T-helper 2 cell treated with Interferon-gamma antibody and Interleukin-4, amounts not matched to agents 100 ng/mL and 5 ng/mL, for 36 hours (primary cell): ENCODE measurements around the gene SLC2A9. TPM values are rescaled to one million over a fixed set of nuclear protein-coding genes. Genes with fewer than 3 reads are reported as not detected.

Experiments used
- intact Hi-C: fragments of 100-400 bp; cut with micrococcal nuclease; formaldehyde crosslinking; loops from one replicate; pipeline ENCODE4 v1.15.1; 2023
- total RNA-seq: library from RNA; stranded (reverse); gene quantifications from 2 replicates; pipeline ENCODE4 v1.2.3, GENCODE V29; 2022

SLC2A9 gene
- total RNA-seq, 1 donor from 2014 or later: 3.2 TPM

DNA sequence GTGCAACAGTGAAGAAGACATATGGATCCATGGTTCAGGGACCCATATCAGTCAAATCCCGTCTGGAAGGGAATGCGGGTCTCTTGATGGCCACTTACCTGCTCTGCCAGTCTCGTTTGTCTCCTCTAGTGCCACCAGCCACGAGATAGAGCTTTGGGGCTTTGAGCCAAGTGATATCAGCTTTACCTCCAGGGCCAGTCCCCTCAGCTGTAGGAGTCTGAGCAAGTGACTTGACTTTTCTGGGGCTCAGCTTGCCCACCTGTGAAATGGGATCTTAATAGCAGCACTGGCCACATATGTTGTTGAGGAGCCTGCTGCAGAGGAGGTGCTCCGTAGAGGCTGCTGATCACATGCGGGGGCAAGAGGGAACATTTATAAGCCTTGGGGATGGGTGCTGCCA is 1.2 kb downstream of the SLC2A9 start:
- intact Hi-C loops: no loop called here

DNA sequence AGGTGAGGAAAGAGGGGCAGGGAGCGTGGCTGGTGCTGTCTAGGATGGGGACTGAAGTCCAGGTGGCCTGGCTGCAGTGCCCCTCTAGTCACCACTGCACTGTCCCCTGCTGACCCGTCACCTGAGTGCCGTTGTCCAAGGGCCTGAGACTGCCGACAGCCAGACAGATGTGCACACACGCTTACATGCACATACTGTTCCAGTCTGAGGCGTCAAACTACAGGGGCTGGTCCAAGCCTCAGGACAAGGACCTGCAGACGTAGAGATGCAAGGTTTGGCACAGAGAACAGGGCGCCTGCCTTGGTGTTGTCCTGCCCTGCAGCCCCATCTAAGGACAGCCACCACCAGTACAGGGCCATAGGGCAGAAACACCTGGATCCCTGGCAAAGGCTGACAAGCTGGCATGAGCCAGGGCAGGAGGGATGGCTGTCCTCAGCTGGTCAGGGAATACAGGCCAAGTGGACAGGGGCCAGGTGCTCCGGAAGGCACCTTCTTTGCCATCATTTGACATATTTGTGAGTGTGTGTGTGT is 1.7 kb downstream of the SLC2A9 start:
- intact Hi-C loops: loop anchor here (1.0 to 10.0 kb wide), 7 partner anchors 98 to 515 kb away; no protein-coding TSS in a partner anchor

DNA sequence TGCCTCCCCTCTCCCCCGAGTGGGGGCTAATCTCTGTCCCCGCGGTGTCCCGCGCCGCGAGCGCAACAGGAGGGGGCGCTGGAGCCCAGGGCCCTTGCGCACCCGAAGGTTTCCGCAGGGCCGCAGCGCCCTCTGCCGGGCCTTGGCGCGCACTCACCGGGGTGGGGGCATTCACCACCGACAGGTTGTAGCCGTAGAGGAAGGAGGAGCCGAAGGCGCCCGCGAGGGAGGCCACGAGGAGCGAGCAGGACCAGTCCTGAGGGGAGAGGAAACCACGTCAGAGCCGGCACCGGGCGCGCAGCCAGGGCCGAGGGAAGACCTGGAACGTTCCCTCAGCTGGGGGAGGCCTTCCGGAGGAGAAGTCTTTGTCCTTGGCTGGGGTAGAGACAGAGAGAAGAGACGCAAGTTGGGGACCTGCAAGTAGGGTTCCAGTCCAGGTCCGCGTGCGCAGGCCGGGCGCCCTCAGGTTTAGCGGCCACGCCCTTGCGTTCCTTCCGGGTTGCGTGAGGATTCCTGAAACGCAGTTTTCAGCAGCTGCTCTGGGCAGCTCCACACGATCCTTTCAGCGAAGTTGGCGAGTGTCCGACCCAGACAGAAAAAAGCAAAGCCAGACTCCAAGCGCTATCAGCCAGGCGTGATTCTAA is 2.4 kb downstream of the SLC2A9 start:
- intact Hi-C loops: loop anchor here (1.0 to 10.0 kb wide), 7 partner anchors 98 to 516 kb away; no protein-coding TSS in a partner anchor

DNA sequence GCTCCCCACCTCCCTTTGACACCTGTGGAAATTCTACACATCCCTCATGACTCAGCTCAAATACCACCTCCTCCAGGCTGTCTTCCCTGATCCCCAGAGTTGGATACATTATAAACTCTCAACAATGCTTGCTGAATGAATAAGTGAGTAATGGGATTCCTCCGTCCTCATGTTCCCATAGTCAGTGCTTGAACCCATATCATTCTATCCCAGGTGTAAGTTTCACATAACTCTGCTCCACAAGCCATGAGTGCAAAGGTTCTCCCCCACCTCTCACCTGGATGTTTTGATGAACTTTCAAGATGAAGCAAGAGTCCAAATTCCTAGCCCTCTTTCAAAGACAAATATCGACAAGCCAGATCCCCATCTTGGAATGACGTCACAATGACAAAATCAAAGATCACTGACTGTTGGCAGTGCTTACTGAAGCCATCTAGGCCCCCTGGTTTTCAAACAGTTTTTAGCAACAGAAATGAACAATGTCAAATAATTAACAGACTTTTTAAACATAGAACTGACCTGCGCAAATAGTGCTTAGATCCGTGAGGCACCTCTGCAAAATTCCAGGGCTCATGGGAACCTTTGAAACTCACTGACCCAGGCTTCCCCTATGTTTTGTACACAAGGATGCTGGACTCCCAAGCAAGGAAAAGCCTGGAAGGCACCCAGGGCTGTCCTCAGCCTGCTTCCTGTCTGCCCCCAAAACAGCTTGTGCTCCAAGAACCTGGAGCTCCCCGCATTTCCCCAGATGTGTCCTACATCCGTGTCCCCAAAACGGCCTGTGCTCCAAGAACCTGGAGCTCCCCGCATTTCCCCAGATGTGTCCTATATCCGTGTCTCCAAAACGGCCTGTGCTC is 4.0 kb downstream of the SLC2A9 start:
- intact Hi-C loops: loop anchor here (5.0 to 10.0 kb wide), 2 partner anchors 140 to 518 kb away; no protein-coding TSS in a partner anchor

DNA sequence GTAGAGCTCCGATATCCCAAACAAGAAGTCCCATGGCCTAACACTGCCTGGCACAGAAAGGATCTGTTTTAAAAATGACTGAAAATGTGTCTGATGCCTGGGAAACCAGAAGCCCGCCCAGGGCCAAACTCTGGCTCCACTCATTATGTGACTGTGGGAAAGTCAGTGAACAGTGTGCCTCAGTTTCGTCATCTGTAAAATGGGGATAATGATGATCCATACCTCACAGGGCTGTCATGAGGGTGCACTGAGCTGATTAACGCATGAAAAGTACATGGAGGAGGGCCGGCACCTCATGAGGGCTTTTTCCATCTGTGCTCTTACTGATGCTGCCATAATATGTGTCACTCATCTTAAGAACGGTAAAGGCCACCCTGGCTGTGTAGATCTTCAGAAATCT is 5.1 kb downstream of the SLC2A9 start:
- intact Hi-C loops: loop anchor here (5.0 to 10.0 kb wide), 2 partner anchors 141 to 519 kb away; no protein-coding TSS in a partner anchor

DNA sequence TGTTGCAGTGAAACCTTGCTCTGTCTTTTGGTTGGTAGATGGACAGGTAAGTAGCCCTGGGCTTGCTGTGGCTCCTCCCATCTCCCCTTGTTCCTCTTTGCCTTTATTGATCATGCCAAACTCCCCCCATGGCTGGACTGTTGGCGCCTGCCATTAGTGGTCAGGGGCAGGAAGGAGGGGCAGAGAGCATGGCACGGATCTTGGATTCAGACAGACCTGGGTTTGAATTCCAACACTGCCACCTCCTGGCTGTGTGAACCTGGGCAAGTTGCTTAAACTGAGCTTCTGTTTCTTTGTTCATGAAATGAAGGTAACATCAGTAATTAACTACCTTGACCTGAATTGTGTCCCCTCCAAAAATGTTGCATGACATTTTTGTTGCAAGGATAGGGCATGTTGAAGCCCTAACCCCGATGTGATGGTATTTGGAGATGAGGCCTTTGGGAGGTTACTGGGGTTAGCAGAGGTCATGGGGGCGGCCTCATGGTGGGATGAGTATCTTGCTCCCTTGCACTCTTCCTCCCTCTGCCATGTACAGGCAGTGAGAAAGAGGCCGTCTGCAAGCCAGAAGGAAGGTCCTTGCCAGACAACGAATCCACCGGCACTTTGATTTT is 6.0 kb downstream of the SLC2A9 start:
- intact Hi-C loops: loop anchor here (5.0 to 10.0 kb wide), 2 partner anchors 142 to 520 kb away; no protein-coding TSS in a partner anchor

- intact Hi-C loops: loop anchor here (10.0 kb wide), 1 partner anchor 521 kb away; no protein-coding TSS in a partner anchor
These were observed 7.6 kb downstream of the SLC2A9 start for GRCh38 chr4:10013722-10014121.

GRCh38 chr4:10011885-10012284 is 9.4 kb downstream of the SLC2A9 start:
- intact Hi-C loops: loop anchor here (10.0 kb wide), 1 partner anchor 523 kb away; no protein-coding TSS in a partner anchor

GRCh38 chr4:10011277-10011676 is 10.0 kb downstream of the SLC2A9 start:
- intact Hi-C loops: loop anchor here (10.0 kb wide), 1 partner anchor 524 kb away; no protein-coding TSS in a partner anchor

- intact Hi-C loops: loop anchor here (10.0 kb wide), 1 partner anchor 525 kb away; no protein-coding TSS in a partner anchor
These were observed 11.3 kb downstream of the SLC2A9 start for GRCh38 chr4:10009861-10010500.

DNA sequence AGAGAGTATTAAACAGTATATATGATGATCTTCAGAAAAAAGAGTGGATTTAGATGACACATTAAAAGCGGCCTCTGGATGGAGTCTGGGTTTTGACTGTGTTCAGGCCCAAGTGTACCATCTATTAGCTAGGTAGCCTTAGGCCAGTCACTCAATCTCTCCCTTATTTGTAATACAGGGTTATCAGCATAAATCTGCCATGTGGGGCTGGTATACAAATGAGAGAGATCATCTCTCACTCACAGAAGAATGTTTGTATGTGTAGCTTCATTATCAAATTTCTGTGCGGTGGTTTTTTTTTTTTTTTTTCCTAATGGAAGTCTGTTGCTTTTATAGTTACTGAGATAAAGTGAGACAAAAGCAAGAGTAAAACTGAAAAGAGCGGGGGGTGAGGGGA is 12.7 kb downstream of the SLC2A9 start:
- intact Hi-C loops: no loop called here

DNA sequence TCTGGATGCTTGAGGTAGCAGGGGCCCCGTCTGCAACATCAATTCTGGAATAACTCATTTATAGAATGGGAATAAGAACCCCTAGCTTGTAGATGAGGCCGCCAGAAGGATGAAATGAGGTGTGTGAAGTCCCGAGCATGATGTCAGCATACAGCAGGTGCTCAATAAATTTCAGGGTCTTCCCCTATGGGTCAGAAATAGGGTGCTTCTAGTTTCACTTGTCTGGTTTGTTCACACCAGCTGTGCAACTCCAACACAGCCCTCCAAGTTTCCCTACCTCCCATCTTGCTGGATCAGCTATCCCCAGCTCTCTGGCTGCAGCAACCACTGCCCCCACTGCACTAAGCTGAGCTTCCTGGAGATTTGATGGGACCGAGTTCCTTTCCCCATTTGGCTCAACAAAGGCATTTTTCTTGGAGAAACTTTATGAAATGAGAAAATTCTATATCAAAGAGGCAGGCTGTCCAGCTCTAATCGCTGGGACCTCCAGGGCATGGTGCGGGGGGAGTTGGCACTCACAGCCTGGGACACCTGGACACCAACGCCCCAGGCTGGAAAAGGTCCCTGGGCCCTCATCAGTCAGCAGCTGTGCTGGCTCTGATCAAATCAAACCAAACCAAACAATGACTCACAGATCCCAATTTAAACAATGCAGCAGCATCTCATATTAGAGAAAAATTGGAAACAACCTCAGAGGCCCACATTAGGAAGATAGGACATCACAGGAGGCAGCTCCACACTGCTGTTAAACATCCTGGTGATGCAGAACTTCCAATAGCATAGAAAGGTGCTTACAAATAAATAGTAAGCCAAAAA is 13.3 kb downstream of the SLC2A9 start:
- intact Hi-C loops: no loop called here

GRCh38 chr4:10007436-10007740 is 13.9 kb downstream of the SLC2A9 start:
- intact Hi-C loops: no loop called here

DNA sequence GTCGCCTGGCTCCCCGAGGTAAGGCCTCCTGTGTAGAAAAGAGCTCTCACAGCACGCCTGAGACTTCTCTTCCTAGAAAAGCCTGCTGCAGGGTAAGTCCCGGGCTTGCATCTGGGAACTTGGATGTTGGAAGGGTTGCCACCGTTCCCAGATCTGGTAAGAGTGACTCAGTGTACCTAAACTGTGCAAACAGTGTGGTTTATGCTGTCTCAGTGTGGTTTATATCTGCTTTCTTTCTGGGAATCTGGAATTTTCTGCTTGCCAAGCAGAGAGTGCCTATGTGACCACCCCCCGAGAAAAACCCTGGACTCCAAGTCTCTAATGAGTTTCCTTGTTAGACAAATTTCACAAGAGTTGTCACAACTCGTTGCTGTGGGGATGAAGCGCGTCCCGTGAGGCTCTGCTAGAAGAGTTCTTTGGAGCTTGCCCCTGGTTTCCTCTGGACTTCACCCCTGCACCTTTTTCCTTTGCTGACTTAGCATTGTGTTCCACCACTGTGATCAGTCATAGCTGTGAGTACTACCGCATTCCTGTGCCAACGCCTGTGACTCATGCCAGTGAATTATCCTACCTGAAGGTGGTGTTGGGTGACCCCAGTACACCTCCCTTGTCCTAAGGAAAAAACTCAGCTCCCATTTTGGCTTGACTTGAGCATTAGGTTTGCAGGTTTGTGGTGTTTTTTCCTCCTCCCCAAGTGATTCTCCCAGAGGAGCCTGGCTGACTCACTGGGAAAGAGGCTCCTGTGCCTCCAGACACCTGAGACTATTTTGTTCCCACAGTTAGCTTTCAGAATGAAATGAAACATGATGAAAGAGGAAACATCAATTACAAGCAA is 14.5 kb downstream of the SLC2A9 start:
- intact Hi-C loops: no loop called here

DNA sequence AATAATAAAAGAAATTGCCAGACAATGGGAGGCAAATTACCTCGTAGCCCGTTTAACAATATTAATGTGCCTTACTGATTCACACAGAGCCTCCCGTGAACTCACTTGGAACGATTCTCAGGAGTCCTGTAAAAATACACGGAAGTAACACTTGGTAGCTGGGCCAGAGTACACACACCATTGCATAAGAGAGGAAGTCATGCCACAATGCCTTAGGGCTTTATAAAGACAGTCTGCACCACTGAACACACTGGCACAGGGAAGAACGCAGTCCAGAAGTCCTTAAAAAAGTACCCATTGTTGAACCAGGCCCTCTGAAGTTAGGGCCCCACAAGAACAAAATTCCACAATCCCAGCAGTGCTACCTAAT is 15.1 kb downstream of the SLC2A9 start:
- intact Hi-C loops: no loop called here

GRCh38 chr4:10005632-10006031 is 15.7 kb downstream of the SLC2A9 start:
- intact Hi-C loops: no loop called here

DNA sequence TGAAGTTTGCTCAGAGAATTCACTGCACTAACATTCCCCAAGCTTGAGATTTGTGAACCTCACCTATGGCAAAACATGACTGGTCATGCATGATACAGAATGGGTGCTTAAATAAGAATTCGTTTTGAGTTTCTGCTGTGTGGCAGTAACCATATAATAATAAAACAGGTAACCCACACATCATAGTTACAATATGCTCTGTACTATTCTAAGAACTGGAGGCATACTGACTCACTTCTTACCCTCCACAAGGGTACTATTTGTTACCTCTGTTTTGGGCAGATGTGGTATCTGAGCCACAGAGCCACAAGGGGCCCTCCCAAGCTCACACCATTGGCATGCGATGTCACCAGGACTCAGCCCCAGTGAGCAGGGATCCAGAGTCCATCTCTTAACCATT is 17.6 kb downstream of the SLC2A9 start:
- intact Hi-C loops: no loop called here

DNA sequence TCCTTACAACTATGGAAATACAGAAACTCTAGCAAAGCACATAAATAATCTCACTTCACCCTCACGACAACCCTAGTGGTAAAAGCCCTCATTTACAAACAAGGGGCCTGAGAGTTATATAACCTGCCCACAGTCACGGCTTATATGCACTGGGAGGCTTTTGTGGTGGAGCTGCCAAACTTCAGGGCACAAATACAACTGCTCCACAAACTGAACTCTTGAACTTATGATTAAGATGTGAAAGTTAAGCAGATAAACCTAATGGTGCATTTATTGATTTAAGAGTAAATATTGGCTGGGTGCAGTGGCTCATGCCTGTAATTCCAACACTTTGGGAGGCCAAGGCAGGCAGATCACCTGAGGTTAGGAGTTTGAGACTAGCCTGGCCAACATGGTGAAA is 19.0 kb downstream of the SLC2A9 start:
- intact Hi-C loops: no loop called here

- intact Hi-C loops: no loop called here
These were observed 19.5 kb downstream of the SLC2A9 start for GRCh38 chr4:10001757-10002156.
